HCT116 (cell line): Measurements from ENCODE around the gene ERC2.

Experiments
- CTCF ChIP-seq, 3 experiments: fragments of 200-600 bp in 1 of 3; sonication (generic) in 1 of 3; IDR thresholded peaks in 2 of 3; conservative IDR thresholded peaks in 1 of 3; 2 replicates each; pipeline ENCODE4 v1.5.1; 2012 to 2017; ENCODE audit warnings: low read depth in 2 of 3, low read length in 2 of 3, antibody characterized with exemption in 1 of 3, borderline replicate concordance in 1 of 3, control low read depth in 1 of 3, mild to moderate bottlenecking in 1 of 3, mixed read lengths in 1 of 3, mixed run types in 1 of 3, moderate library complexity in 1 of 3; ENCODE audit not compliant: insufficient read depth in 1 of 3
- EZH2phosphoT487 ChIP-seq: fragments of 200-600 bp; IDR thresholded peaks from 2 replicates; pipeline ENCODE4 v1.6.1; 2018; ENCODE audit warnings: antibody characterized with exemption, borderline replicate concordance
- MAX ChIP-seq: IDR thresholded peaks from 2 replicates; pipeline ENCODE4 v1.6.1; 2012
- POLR2A ChIP-seq: IDR thresholded peaks from 2 replicates; pipeline ENCODE4 v1.7.0; 2011; ENCODE audit warnings: borderline replicate concordance; ENCODE audit not compliant: insufficient read depth, insufficient read length; ENCODE audit errors: extremely low read depth
- REST ChIP-seq: IDR thresholded peaks from 2 replicates; pipeline ENCODE4 v1.6.1; 2012; ENCODE audit warnings: low read depth

GRCh38 chr3:56342475-56342874, 125.8 kb downstream of the ERC2 start:
- no peak for TF ChIP-seq POLR2A
- TF ChIP-seq EZH2phosphoT487, result no peak
- no peak for TF ChIP-seq REST
- TF ChIP-seq MAX, result no peak
- TF ChIP-seq CTCF (IDR thresholded peaks at IDR 0.05 in 2 of 3, conservative IDR thresholded peaks at IDR 0.05 in 1 of 3; ENCODE audit: borderline replicate concordance in 1 of 3, insufficient read depth in 1 of 3, low read depth in 2 of 3, low read length in 2 of 3), result no peak
